Stimulated activated CD4-positive, alpha-beta T cell treated with anti-CD3 and anti-CD28 coated beads, Interleukin-1b, Interleukin-23, amount 100 ng/mL, for 4 hours (primary cell): ENCODE results near the gene CLIC1.
A peak's percentile ranks its signal among the peaks of the same experiment; 100 is the strongest.

Experiments used
- DNase-seq, 2 donors: peaks; one replicate each; pipeline ENCODE4 v3.0.0-alpha.2; 2020; ENCODE audit warnings: low read depth in 2 of 2

CLIC1 gene

GRCh38 chr6:31736021-31736767, at the start of gene CLIC1:
TSS of gene CLIC1 (minus strand) at chr6:31736530. CDS start at chr6:31736300, 230 bp downstream.
- peak; percentile 62 to 73 for DNase-seq

GRCh38 chr6:31785475-31785874, 49.1 kb upstream of the CLIC1 start:
- no peak for DNase-seq

GRCh38 chr6:31784098-31784925, 48.0 kb upstream of the CLIC1 start:
- DNase-seq = no peak

- DNase-seq = no peak
Measured at GRCh38 chr6:31782126-31782855, 46.0 kb upstream of the CLIC1 start.

GRCh38 chr6:31781244-31782125, 45.2 kb upstream of the CLIC1 start:
- no peak for DNase-seq

- DNase-seq = no peak
Measured at GRCh38 chr6:31780507-31781243, 44.3 kb upstream of the CLIC1 start.

- DNase-seq = no peak
Measured at GRCh38 chr6:31779908-31780307, 43.6 kb upstream of the CLIC1 start.

- DNase-seq = no peak
Measured at GRCh38 chr6:31778999-31779885, 42.9 kb upstream of the CLIC1 start.

GRCh38 chr6:31778193-31778592, 41.9 kb upstream of the CLIC1 start:
- DNase-seq = no peak

GRCh38 chr6:31777667-31778050, 41.3 kb upstream of the CLIC1 start:
- no peak for DNase-seq

GRCh38 chr6:31776989-31777666, 40.8 kb upstream of the CLIC1 start, which contains the start of gene VWA7:
TSS of gene VWA7 (minus strand) at chr6:31777328. CDS start at chr6:31776779, 549 bp downstream.
- DNase-seq = peak; percentile 73 to 77

GRCh38 chr6:31776485-31776988, 40.2 kb upstream of the CLIC1 start:
- DNase-seq = no peak

GRCh38 chr6:31775633-31776484, 39.5 kb upstream of the CLIC1 start:
- DNase-seq = no peak

GRCh38 chr6:31775184-31775583, 38.9 kb upstream of the CLIC1 start:
- no peak for DNase-seq

GRCh38 chr6:31771992-31772358, 35.6 kb upstream of the CLIC1 start:
- peak in 1 of 2 donors; percentile 23 for DNase-seq

- DNase-seq = no peak
Measured at GRCh38 chr6:31770860-31771259, 34.5 kb upstream of the CLIC1 start.

GRCh38 chr6:31769684-31770371, 33.5 kb upstream of the CLIC1 start:
- peak; percentile 70 to 72 for DNase-seq
